Lower leg skin (tissue), 3 donors: ENCODE data around the gene QSOX1.

ENCODE experiments used
- CTCF ChIP-seq, 3 donors: fragments of 450-650 bp; IDR thresholded peaks; one replicate each; pipeline ENCODE4 v1.5.1; 2016; ENCODE audit warnings: antibody characterized with exemption in 3 of 3, mild to moderate bottlenecking in 3 of 3, moderate library complexity in 2 of 3
- POLR2A ChIP-seq, 2 donors: fragments of 450-650 bp; IDR thresholded peaks; one replicate each; pipeline ENCODE4 v1.6.1; 2016 to 2017; ENCODE audit warnings: antibody characterized with exemption in 2 of 2, mild to moderate bottlenecking in 1 of 2, moderate library complexity in 1 of 2

- TF ChIP-seq POLR2A (IDR thresholded peaks at IDR 0.05) (no peak), CTCF (IDR thresholded peaks at IDR 0.05) (no peak)
Measured at GRCh38 chr1:180218806-180219765, 64.4 kb downstream of the QSOX1 start.
